Stimulated activated CD8-positive, alpha-beta memory T cell treated with anti-CD3 and anti-CD28 coated beads, Interleukin-7, amount 100 ng/mL, for 1 hour (primary cell): ENCODE measurements around the gene LRRC58.

Experiments
- DNase-seq, 2 donors: peaks; one replicate each; pipeline ENCODE4 v3.0.0-alpha.2; 2020; ENCODE audit warnings: low read depth in 2 of 2

Gene LRRC58

DNA sequence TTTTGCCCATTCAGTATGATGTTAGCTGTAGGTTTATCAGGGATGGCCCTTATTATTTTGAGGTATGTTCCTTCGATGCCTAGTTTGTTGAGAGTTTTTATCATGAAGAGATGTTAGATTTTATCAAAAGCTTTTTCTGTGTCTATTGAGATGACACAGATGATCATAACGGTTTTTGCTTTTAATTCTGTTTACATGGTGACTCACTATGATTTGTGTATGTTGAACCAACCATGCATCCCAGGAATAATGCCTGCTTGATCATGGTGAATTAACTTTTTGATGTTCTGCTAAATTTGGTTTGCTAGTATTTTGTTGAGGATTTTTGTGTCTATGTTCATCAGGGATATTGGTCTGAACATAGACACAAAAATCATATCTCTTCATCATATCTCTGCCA lies 72.4 kb downstream of the LRRC58 start:
- no peak for DNase-seq

GRCh38 chr3:120275618-120276017 lies 73.5 kb downstream of the LRRC58 start:
- no peak for DNase-seq

DNA sequence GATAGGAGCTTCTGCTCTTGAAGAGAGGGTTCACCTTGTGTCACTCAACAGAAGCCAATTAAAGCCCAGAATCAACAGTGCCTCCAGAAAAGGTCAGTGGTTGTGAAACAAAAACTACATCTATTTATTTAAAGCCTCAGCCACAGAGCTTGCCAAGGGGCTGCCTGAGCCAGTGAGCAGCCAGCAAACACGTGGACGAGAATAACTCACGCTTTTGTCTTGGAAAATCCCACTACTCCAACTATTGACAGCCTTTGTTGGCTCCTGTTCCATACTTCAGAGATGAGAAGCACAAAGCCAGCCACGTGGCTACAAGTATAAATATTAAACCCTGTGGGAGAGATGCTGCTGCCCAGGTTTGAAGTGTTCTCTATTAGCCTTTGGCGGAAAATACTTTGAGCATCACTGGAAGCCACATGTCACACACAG lies 74.4 kb downstream of the LRRC58 start:
- DNase-seq = no peak
